Loucy (cell line): Measurements from ENCODE around the gene BIRC7.

ENCODE experiments used
- H2AFZ ChIP-seq: fragments of 200-600 bp; sonication (generic); 2 replicates; pipeline ENCODE4 v1.6.0; 2016; ENCODE audit warnings: antibody characterized with exemption, mild to moderate bottlenecking, low read length, moderate library complexity
- H3F3A ChIP-seq: fragments of 200-600 bp; 2 replicates; pipeline ENCODE4 v1.6.0; 2016; ENCODE audit warnings: antibody characterized with exemption, low read depth, mild to moderate bottlenecking
- H3K27me3 ChIP-seq: fragments of 200-600 bp; sonication (generic); 2 replicates; pipeline ENCODE4 v1.6.1; 2014; ENCODE audit warnings: low read length, mild to moderate bottlenecking; ENCODE audit not compliant: insufficient read depth, poor library complexity, severe bottlenecking
- H3K36me3 ChIP-seq: fragments of 200-600 bp; sonication (generic); 2 replicates; pipeline ENCODE4 v1.6.1; 2016; ENCODE audit warnings: low read length; ENCODE audit not compliant: insufficient read depth
- H3K4me1 ChIP-seq: fragments of 200-600 bp; sonication (generic); 2 replicates; pipeline ENCODE4 v1.5.1; 2014; ENCODE audit warnings: low read length, mild to moderate bottlenecking; ENCODE audit not compliant: insufficient read depth, poor library complexity, severe bottlenecking
- H3K4me2 ChIP-seq: fragments of 200-600 bp; sonication (generic); 2 replicates; pipeline ENCODE4 v1.6.0; 2014; ENCODE audit warnings: antibody characterized with exemption, low read length, low read depth, mild to moderate bottlenecking; ENCODE audit not compliant: poor library complexity, severe bottlenecking
- H3K4me3 ChIP-seq: fragments of 200-600 bp; sonication (generic); 2 replicates; pipeline ENCODE4 v1.5.1; 2014; ENCODE audit warnings: low read length, mild to moderate bottlenecking, mixed read lengths; ENCODE audit not compliant: poor library complexity, severe bottlenecking
- H3K79me2 ChIP-seq: fragments of 200-600 bp; sonication (generic); 2 replicates; pipeline ENCODE4 v1.6.1; 2014; ENCODE audit warnings: low read length; ENCODE audit not compliant: insufficient read depth
- H3K9ac ChIP-seq: fragments of 200-600 bp; sonication (generic); 2 replicates; pipeline ENCODE4 v1.6.0; 2014; ENCODE audit warnings: mild to moderate bottlenecking, low read depth, low read length, moderate library complexity; ENCODE audit not compliant: poor library complexity, severe bottlenecking
- H3K9me2 ChIP-seq: fragments of 200-600 bp; sonication (generic); replicated peaks from 2 replicates; pipeline ENCODE4 v1.6.1; 2016; ENCODE audit warnings: low read depth, low read length, mixed read lengths
- H3K9me3 ChIP-seq: fragments of 200-600 bp; sonication (generic); 2 replicates; pipeline ENCODE4 v1.6.1; 2014; ENCODE audit warnings: mild to moderate bottlenecking, antibody characterized with exemption, low read length, low read depth; ENCODE audit not compliant: insufficient read depth
- H4K20me1 ChIP-seq: fragments of 200-600 bp; sonication (generic); 2 replicates; pipeline ENCODE4 v1.6.0; 2014; ENCODE audit warnings: antibody characterized with exemption, low read length, mild to moderate bottlenecking; ENCODE audit not compliant: insufficient read depth, poor library complexity, severe bottlenecking
- EZH2phosphoT487 ChIP-seq: fragments of 200-600 bp; IDR thresholded peaks from 2 replicates; pipeline ENCODE4 v1.6.1; 2018; ENCODE audit warnings: antibody characterized with exemption, mild to moderate bottlenecking, moderate library complexity, borderline replicate concordance
- TF ChIP-seq, protein P1 (sequence below): fragments of 200-600 bp; sonication (generic); conservative IDR thresholded peaks from 2 replicates; pipeline ENCODE4 v1.5.1; 2014; ENCODE audit warnings: mild to moderate bottlenecking, antibody characterized with exemption, low read length

The BIRC7 gene

DNA sequence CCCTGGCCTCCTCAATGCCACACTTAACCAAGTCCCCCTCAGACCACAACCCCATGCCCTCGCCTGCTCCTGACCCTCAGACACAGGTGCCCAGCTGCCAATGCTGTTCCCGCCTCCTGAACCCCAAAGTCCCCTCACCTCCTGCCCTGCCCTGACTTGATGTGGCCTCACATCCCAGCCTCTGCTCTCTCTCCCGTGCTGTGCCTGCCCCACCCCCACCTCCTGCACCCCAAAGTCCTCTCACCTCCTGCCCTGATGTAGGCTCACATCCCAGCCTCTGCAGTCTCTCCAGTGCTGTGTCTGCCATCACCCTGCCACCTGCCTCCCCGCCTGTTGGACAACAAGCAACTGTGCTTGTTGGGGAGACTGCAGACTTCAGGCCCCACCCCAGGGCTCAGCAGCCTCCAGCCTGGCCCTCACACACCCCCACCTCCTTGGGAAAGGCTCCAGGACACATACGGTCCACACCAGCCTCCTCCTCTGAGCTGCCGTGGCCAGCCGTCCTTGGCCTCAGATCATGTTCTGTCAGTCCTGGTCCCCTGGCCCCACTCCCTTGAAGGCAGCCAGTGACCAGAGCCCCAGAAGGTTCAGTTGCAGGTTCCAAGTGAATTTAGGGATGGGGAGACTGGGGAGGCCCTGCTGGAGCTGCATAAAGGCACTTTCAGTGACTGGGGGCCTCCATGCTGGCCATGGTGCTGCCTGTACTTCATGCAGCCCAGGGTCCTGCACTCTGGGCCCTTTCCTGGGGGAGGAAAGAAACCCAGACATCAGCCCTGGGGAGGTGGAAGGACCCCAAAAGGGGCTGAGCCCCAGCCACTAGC, 48.2 kb upstream of the BIRC7 start:
- Histone ChIP-seq H3F3A (no peaks in the 10 kb centered on the region), H4K20me1 (no peaks in the 10 kb centered on the region), H3K9ac (no peak overlapping the region), H2AFZ (no peak overlapping the region), H3K4me3 (no peak overlapping the region), H3K4me2 (no peak overlapping the region), H3K9me2 (no peaks in the 10 kb centered on the region), H3K9me3 (no peaks in the 10 kb centered on the region), H3K79me2 (no peaks in the 10 kb centered on the region), H3K36me3 (no peaks in the 10 kb centered on the region), H3K4me1 (no peaks in the 10 kb centered on the region), H3K27me3 (no peaks in the 10 kb centered on the region)
- TF ChIP-seq EZH2phosphoT487, result no peak
- TF ChIP-seq, protein P1, sequence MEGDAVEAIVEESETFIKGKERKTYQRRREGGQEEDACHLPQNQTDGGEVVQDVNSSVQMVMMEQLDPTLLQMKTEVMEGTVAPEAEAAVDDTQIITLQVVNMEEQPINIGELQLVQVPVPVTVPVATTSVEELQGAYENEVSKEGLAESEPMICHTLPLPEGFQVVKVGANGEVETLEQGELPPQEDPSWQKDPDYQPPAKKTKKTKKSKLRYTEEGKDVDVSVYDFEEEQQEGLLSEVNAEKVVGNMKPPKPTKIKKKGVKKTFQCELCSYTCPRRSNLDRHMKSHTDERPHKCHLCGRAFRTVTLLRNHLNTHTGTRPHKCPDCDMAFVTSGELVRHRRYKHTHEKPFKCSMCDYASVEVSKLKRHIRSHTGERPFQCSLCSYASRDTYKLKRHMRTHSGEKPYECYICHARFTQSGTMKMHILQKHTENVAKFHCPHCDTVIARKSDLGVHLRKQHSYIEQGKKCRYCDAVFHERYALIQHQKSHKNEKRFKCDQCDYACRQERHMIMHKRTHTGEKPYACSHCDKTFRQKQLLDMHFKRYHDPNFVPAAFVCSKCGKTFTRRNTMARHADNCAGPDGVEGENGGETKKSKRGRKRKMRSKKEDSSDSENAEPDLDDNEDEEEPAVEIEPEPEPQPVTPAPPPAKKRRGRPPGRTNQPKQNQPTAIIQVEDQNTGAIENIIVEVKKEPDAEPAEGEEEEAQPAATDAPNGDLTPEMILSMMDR, result no peak

DNA sequence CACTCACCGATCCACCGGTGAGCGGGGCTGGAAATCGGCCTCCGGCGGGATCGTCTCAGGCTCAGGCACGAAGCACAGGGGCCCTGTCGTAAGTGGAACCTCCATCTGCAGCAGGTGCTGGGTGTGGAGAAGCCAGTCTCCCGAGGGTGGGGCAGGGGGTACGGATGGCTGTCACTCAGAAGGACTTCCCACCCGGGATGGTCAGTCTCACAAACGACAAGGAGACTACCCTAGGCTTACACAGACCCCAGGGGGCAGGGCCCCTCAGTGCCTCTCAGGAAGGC, 47.6 kb upstream of the BIRC7 start:
- Histone ChIP-seq H3K9me3 (no peaks in the 10 kb centered on the region), H3K9me2 (no peaks in the 10 kb centered on the region), H3K36me3 (no peaks in the 10 kb centered on the region), H3K4me3 (no peak overlapping the region), H3K4me2 (no peak overlapping the region), H3K27me3 (no peaks in the 10 kb centered on the region), H3K9ac (no peak overlapping the region), H3F3A (no peaks in the 10 kb centered on the region), H3K4me1 (no peaks in the 10 kb centered on the region), H2AFZ (no peak overlapping the region), H3K79me2 (no peaks in the 10 kb centered on the region), H4K20me1 (no peaks in the 10 kb centered on the region)
- no peak for TF ChIP-seq EZH2phosphoT487
- TF ChIP-seq, protein P1, result no peak

DNA sequence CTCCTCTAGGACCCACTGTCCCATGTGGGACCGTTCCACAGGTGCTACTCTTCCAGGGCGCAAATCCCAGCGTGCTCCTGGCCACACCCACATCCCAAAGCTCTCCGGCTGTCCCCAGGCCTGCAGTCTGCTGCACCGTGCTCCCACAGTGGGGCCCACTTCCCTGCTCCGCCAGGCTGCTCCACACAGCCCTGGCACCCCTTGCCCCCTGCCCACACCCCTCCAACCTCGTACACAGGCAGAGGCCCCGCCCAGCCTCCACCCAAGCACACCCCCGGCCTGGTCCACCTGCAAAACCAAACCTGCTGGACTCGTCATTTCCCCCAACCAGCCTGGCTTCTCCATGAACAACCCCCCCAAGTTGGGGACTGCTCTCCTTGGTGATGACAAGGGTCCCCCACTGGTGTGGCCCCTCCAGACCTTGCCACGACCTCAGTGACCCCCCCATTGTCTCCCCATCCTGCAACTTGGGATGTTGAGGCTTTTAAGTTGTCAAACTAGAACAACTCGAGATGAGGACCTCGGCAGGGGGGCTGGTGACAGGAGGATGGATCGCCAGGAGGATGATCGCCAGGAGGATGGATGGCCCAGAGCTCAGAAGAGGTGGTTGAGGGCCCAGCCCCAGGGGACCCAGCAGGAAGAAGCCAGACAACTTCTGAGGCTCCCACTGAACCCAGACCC, 46.9 kb upstream of the BIRC7 start:
- Histone ChIP-seq H3F3A (no peaks in the 10 kb centered on the region), H3K79me2 (no peaks in the 10 kb centered on the region; the same call in 1 of the 2 replicates), H3K4me2 (no peak overlapping the region), H2AFZ (no peak overlapping the region), H3K4me3 (no peak overlapping the region), H3K9ac (no peak overlapping the region), H3K9me3 (no peaks in the 10 kb centered on the region), H3K4me1 (no peaks in the 10 kb centered on the region), H3K36me3 (no peaks in the 10 kb centered on the region), H4K20me1 (no peaks in the 10 kb centered on the region), H3K9me2 (no peaks in the 10 kb centered on the region), H3K27me3 (no peaks in the 10 kb centered on the region)
- TF ChIP-seq, protein P1, result no peak
- TF ChIP-seq EZH2phosphoT487, result no peak
